Mucosa of descending colon (tissue), 3 donors: Measurements from ENCODE around the gene E2F2. TPM values are rescaled to one million over a fixed set of nuclear protein-coding genes. Genes with fewer than 3 reads are reported as not detected.

Source experiments
- ATAC-seq: fragments of 200-7000 bp; cut with Tn5 transposase; one replicate; pipeline ENCODE4 v1.9.1; 2020; ENCODE audit warnings: mild to moderate bottlenecking, moderate library complexity
- DNase-seq, 3 donors: peaks; one replicate each; pipeline ENCODE4 v3.0.0-alpha.2; 2020
- H3K36me3 ChIP-seq: fragments of 200-600 bp; one replicate; pipeline ENCODE4 v1.8.0; 2021; ENCODE audit warnings: low read depth, mild to moderate bottlenecking
- H3K4me1 ChIP-seq: fragments of 200-600 bp; one replicate; pipeline ENCODE4 v1.8.0; 2021; ENCODE audit warnings: low read depth, mild to moderate bottlenecking
- H3K4me3 ChIP-seq: fragments of 200-600 bp; one replicate; pipeline ENCODE4 v1.8.0; 2021; ENCODE audit warnings: mild to moderate bottlenecking
- H3K9me3 ChIP-seq: fragments of 200-600 bp; one replicate; pipeline ENCODE4 v1.8.0; 2021; ENCODE audit warnings: mild to moderate bottlenecking
- CTCF ChIP-seq: fragments of 200-600 bp; IDR thresholded peaks from one replicate; pipeline ENCODE4 v1.8.0; 2022; ENCODE audit warnings: antibody characterized with exemption, mild to moderate bottlenecking
- intact Hi-C, 2 donors: fragments of 100-400 bp; cut with DNase I in 1 of 2; cut with micrococcal nuclease in 1 of 2; formaldehyde crosslinking; loops; one replicate each; pipeline versions ENCODE4 v1.11.0 to v1.11.1; 2022; cut with DNase I, micrococcal nuclease
- total RNA-seq, 3 donors: library from RNA; stranded (reverse); fragmentation: NEBNext Ultra II Directional in 2 of 3; extraction: Animal tissue kit (Norgen Biotek cat#: 25700) in 2 of 3; gene quantifications; one replicate each; pipeline versions ENCODE4 v1.2.1 to v1.2.4, GENCODE V29; 2021 to 2023
- donor health status: DM: no; HTN: no; CAD: no; lungs with moderate emphysema.
- donor health status: DM: no; HTN: no; CAD: no.
- donor health status: DM: no; HTN: yes; CAD: no.

Gene E2F2
- total RNA-seq, 3 donors from 2014 or later: 8.6 to 18.0 (median 14.5) TPM

GRCh38 chr1:23561813-23562100 lies 30.7 kb upstream of the E2F2 start:
- DNase-seq: no peak
- Histone ChIP-seq H3K4me1 (peaks cover 47% of the 10 kb centered on the region), H3K4me3 (no peak overlapping the region), H3K36me3 (no peaks in the 10 kb centered on the region), H3K9me3 (no peaks in the 10 kb centered on the region)
- intact Hi-C loops: no loop called here
- ATAC-seq: no peak
- TF ChIP-seq CTCF: no peak

- intact Hi-C loops: no loop called here
- DNase-seq (no peak), ATAC-seq (no peak)
- TF ChIP-seq CTCF: no peak
- H3K4me1 ChIP-seq: peaks cover 51% of the 10 kb centered on the region
- H3K4me3 ChIP-seq: no peak overlapping the region
- H3K9me3 ChIP-seq: no peaks in the 10 kb centered on the region
- H3K36me3 ChIP-seq: no peaks in the 10 kb centered on the region
These were observed 30.2 kb upstream of the E2F2 start for GRCh38 chr1:23561076-23561812.

GRCh38 chr1:23559985-23560741 lies 29.1 kb upstream of the E2F2 start:
- H3K4me3 ChIP-seq: no peak overlapping the region
- TF ChIP-seq CTCF: no peak
- intact Hi-C loops: no loop called here
- no peaks in the 10 kb centered on the region for H3K36me3 ChIP-seq
- ATAC-seq: no peak
- peaks cover 57% of the 10 kb centered on the region for H3K4me1 ChIP-seq
- no peaks in the 10 kb centered on the region for H3K9me3 ChIP-seq
- DNase-seq: no peak

- intact Hi-C loops: no loop called here
- H3K4me3 ChIP-seq: peak within 1 kb of the TSS; percentile 80
- H3K4me1 ChIP-seq: peaks cover 56% of the 10 kb centered on the region
- no peaks in the 10 kb centered on the region for H3K9me3 ChIP-seq
- ATAC-seq (peak; percentile 73), DNase-seq (peak; percentile 98 to 99 (median 98))
- no peak for TF ChIP-seq CTCF
- no peaks in the 10 kb centered on the region for H3K36me3 ChIP-seq
These were observed 28.3 kb upstream of the E2F2 start, which contains the start of gene ID3 for GRCh38 chr1:23559136-23559984. Gene ID3 (minus strand): TSS chr1:23559501. CDS start chr1:23559426, 75 bp downstream.

GRCh38 chr1:23558872-23559135 lies 27.8 kb upstream of the E2F2 start:
- Histone ChIP-seq H3K9me3 (no peaks in the 10 kb centered on the region), H3K36me3 (no peaks in the 10 kb centered on the region), H3K4me3 (peak overlapping the region; percentile 80), H3K4me1 (peaks cover 54% of the 10 kb centered on the region)
- intact Hi-C loops: no loop called here
- DNase-seq: no peak
- ATAC-seq: no peak
- TF ChIP-seq CTCF: no peak
